D721Med (cell line): ENCODE data around the gene CLHC1.
"Not testable (repeated sequence)": the region's sequence is repeated elsewhere in the genome, so short reads cannot be mapped to it uniquely, and the experiment has no call there.

Source experiments
- DNase-seq: peaks from one replicate; pipeline ENCODE4 v3.0.0; 2011; ENCODE audit warnings: low spot score; ENCODE audit not compliant: insufficient read length
- FAIRE-seq: peaks from 2 replicates; lab custom pipeline; 2011; peaks lifted over from hg19 to GRCh38; lab: Jason Lieb, UNC
- CTCF ChIP-seq: IDR thresholded peaks from 2 replicates; pipeline ENCODE4 v1.5.1; 2012; ENCODE audit warnings: mild to moderate bottlenecking, control low read depth; ENCODE audit not compliant: insufficient read depth; ENCODE audit errors: missing control alignments

The CLHC1 gene

DNA sequence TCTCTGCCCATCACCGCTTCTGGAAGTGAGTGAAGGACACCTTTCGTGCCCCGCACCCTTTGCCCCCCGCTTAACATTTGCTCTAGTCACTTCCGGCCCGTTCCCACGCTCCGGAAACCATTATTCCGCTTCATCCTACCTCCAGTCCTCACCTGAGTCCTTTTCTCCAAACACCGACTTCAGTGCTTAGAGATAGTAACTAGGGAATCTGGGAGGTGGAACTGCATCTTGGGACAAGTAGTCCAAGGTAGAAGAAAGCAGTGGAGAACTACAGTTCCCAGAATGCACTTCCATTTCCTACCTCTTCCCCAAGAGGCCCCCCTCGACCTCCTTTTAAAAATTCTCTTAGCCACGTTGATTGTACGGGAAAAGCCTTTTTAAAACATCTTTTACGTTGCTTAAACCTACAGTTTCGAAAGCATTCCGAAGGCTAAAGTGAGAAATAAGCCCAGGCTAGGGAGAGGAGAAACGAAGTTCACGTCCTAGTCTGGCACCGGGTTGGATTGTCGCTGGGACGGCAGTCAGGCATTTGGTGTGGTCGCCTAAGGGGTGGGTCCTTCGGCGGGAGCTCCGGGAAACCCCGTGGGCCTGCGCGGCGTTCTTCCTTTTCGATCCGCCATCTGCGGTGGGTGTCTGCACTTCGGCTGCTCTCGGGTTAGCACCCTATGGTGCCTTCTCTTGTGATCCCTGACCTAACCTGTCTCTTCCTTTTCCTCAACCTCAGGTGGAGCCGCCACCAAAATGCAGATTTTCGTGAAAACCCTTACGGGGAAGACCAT is at the start of gene CLHC1, which contains the start of gene RPS27A:
Gene CLHC1, minus strand, starts transcription at position 210 of the 779 bp plus-strand sequence. CDS start 9,882 bp downstream, outside the sequence.
Gene RPS27A, plus strand, starts transcription at position 605 of the 779 bp plus-strand sequence. Its CDS starts 137 bp downstream, at position 742.
- no peak for TF ChIP-seq CTCF
- FAIRE-seq, result no peak
- DNase-seq, result peak; percentile 61

GRCh38 chr2:55280851-55281546 is 48.9 kb upstream of the CLHC1 start:
- DNase-seq, FAIRE-seq: not testable (repeated sequence)

- FAIRE-seq, result not testable (repeated sequence)
Observed at GRCh38 chr2:55279859-55280424, 47.8 kb upstream of the CLHC1 start.

DNA sequence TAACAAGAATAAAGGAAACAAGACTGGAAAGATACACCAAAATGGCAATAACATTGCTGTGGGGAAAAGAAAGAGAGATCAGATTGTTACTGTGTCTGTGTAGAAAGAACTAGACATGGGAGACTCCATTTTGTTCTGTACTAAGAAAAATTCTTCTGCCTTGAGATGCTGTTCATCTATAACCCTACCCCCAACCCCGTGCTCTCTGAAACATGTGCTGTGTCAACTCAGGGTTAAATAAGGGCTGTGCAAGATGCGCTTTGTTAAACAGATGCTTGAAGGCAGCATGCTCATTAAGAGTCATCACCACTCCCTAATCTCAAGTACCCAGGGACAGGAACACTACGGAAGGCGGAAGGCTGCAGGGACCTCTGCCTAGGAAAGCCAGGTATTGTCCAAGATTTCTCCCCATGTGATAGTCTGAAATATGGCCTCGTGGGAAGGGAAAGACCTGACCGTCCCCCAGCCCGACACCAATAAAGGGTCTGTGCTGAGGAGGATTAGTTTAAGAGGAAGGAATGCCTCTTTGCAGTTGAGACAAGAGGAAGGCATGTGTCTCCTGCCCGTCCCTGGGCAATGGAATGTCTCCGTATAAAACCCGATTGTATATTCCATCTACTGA is 47.2 kb upstream of the CLHC1 start:
- not testable (repeated sequence) for FAIRE-seq, DNase-seq

More at GRCh38 chr2:55279859-55280424, 47.8 kb upstream of the CLHC1 start:
- not testable (repeated sequence) for DNase-seq

GRCh38 chr2:55277310-55277709 is 45.2 kb upstream of the CLHC1 start:
- TF ChIP-seq CTCF, result no peak
- FAIRE-seq (no peak), DNase-seq (no peak)

DNA sequence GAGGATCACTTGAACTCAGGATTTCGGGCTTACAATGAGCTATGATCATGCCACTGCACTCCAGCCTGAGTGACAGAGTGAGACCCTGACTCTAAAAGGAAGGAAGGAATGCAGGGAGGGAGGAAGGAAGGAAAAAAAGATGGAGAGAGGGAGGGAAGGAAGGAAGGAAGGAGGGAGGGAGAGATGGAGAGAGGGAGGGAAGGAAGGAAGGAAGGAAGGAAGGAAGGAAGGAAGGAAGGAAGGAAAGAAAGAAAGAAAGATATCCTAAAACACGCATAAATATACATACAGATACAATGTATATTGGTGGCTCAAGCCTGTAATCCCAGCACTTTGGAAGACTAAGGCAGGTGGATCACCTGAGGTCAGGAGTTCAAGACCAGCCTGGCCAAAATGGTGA is 42.3 kb upstream of the CLHC1 start:
- not testable (repeated sequence) for DNase-seq, FAIRE-seq

DNA sequence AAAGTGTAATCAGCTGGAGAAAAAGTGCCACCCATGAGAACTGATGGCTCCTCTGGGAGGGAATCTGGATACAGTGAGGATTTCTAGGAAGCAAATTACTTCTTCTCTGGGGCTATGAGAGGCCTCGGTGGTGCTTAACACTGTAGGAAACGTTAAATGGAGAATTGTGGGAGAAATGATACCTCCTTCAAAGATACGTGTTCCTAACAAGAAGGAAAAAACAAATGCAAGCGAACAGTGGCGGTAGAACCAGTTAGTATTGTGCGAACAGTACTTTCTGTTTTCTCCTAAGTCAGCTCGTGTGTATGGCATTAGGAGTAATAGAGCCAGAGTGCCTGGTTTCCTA is 37.5 kb upstream of the CLHC1 start:
- no peak for DNase-seq
- no peak for TF ChIP-seq CTCF
- no peak for FAIRE-seq

DNA sequence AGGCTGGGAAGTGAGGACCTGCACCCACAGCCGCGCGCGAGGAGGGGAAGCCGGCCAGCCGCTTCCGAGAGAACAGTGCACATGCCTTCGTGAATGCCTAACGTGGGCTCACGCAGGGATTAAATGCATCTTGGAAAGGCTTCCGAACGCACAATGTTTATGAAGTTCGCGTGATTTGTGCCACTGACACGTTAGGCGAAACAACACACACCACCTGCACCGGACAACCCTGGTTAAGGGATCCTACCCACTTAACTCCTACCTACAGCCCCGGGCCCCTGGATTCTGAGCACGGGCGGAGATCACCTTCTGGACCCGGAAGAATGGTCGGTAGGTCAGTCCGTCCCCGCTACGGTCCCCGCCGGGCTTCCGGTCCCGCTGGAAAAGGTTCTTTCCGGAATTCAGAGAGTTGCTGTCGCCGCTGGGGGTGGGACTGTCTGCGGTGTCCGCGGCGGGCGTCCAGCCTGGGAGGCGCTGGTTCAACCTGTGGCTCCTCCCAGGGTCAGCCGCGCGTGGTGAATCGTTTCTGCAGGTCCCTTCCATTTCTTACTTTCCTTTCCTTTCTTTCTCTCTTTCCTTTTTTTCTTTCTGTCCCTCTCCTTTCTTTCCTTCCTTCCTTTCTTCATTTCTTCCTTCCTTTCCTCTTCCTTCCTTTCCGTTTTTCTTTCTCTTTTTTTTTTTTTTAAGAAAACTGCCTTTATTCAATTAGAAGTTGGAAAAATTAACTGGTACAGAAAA is 37.0 kb upstream of the CLHC1 start, which contains the start of gene MTIF2:
Gene MTIF2, minus strand, starts transcription at position 325 of the 738 bp plus-strand sequence. CDS start 5,373 bp downstream, outside the sequence.
- FAIRE-seq, result no peak
- DNase-seq, result peak; percentile 59
- TF ChIP-seq CTCF, result no peak
